Keratinocyte (primary cell): Measurements from ENCODE around the gene RANBP10. TPM values are rescaled to one million over a fixed set of nuclear protein-coding genes. Genes with fewer than 3 reads are reported as not detected.

Source experiments
- DNase-seq: peaks from one replicate; pipeline ENCODE4 v3.0.0-alpha.2; 2011; ENCODE audit warnings: low read depth, missing footprints, low spot score
- FAIRE-seq: peaks from 2 replicates; lab custom pipeline; 2011; peaks lifted over from hg19 to GRCh38; lab: Jason Lieb, UNC
- H2AFZ ChIP-seq: 2 replicates; pipeline ENCODE4 v1.6.0; 2012; ENCODE audit warnings: low read length, control low read depth, inconsistent platforms; ENCODE audit not compliant: control insufficient read depth
- H3K27ac ChIP-seq: 2 replicates; pipeline ENCODE4 v1.5.1; 2011; ENCODE audit warnings: low read length; ENCODE audit not compliant: control insufficient read depth, insufficient read depth
- H3K27me3 ChIP-seq: 3 replicates; pipeline ENCODE4 v1.6.0; 2011; ENCODE audit warnings: low read length; ENCODE audit not compliant: control insufficient read depth, insufficient read depth; ENCODE audit errors: extremely low read depth
- H3K36me3 ChIP-seq, 2 experiments: 2 replicates in 1 of 2; 3 replicates in 1 of 2; pipeline ENCODE4 v1.5.1; 2011; ENCODE audit warnings: low read length in 2 of 2, mild to moderate bottlenecking in 1 of 2; ENCODE audit not compliant: control insufficient read depth in 2 of 2, insufficient read depth in 2 of 2; ENCODE audit errors: extremely low read depth in 1 of 2
- H3K4me1 ChIP-seq: 3 replicates; pipeline ENCODE4 v1.5.1; 2011; ENCODE audit warnings: low read length; ENCODE audit not compliant: control insufficient read depth, insufficient read depth; ENCODE audit errors: extremely low read depth
- H3K4me2 ChIP-seq: 3 replicates; pipeline ENCODE4 v1.6.0; 2011; ENCODE audit warnings: low read depth, low read length; ENCODE audit not compliant: control insufficient read depth, insufficient read depth; ENCODE audit errors: extremely low read depth
- H3K4me3 ChIP-seq, 3 experiments: fragments of 200-600 bp in 1 of 3; sonication (generic) in 1 of 3; 2 replicates in 2 of 3; 3 replicates in 1 of 3; pipeline ENCODE4 v1.5.1; 2011 to 2016; ENCODE audit warnings: low read length in 3 of 3, mild to moderate bottlenecking in 3 of 3, control low read depth in 2 of 3, inconsistent platforms in 1 of 3, low read depth in 1 of 3, mixed read lengths in 1 of 3, mixed run types in 1 of 3, moderate library complexity in 1 of 3; ENCODE audit not compliant: control insufficient read depth in 2 of 3, insufficient read depth in 2 of 3; ENCODE audit errors: extremely low read depth in 1 of 3
- H3K79me2 ChIP-seq: 2 replicates; pipeline ENCODE4 v1.6.0; 2012; ENCODE audit warnings: low read length; ENCODE audit not compliant: control insufficient read depth, insufficient read depth
- H3K9ac ChIP-seq: 3 replicates; pipeline ENCODE4 v1.6.0; 2011; ENCODE audit warnings: low read length; ENCODE audit not compliant: control insufficient read depth, insufficient read depth; ENCODE audit errors: extremely low read depth
- H3K9me1 ChIP-seq: 3 replicates; pipeline ENCODE4 v1.6.0; 2011; ENCODE audit warnings: low read length; ENCODE audit not compliant: control insufficient read depth, insufficient read depth; ENCODE audit errors: extremely low read depth
- H3K9me3 ChIP-seq: 2 replicates; pipeline ENCODE4 v1.5.1; 2012; ENCODE audit warnings: low read depth, low read length; ENCODE audit not compliant: control insufficient read depth
- H4K20me1 ChIP-seq: 3 replicates; pipeline ENCODE4 v1.6.0; 2011; ENCODE audit warnings: low read length; ENCODE audit not compliant: control insufficient read depth, insufficient read depth; ENCODE audit errors: extremely low read depth
- EZH2 ChIP-seq: IDR thresholded peaks from one replicate; pipeline ENCODE4 v1.6.1; 2012; ENCODE audit warnings: inconsistent platforms, mild to moderate bottlenecking, low read length, moderate library complexity
- dilution Hi-C: fragments of 300-500 bp; cut with MboI; formaldehyde crosslinking; loops from one replicate; pipeline ENCODE4 v1.7.0; 2020; ENCODE audit warnings: low sequenced_read_pairs; ENCODE audit not compliant: extremely low pct_ligation_motif_present
- polyA plus RNA-seq, 5 experiments: library from polyadenylated mRNA; depleted of rRNA in 3 of 5; stranded (reverse) in 3 of 5; stranded (forward) in 1 of 5; unstranded in 1 of 5; fragments of >200 nt; gene quantifications; 1 replicate in 1 of 5; 2 replicates in 3 of 5; 3 replicates in 1 of 5; pipeline versions ENCODE4 v1.2.1 to v1.2.3, GENCODE V29; 2011 to 2012; ENCODE audit warnings: missing spikeins in 2 of 5, low read depth in 1 of 5, low replicate concordance in 1 of 5
- TF ChIP-seq, protein P1 (sequence below), 3 experiments: IDR thresholded peaks in 1 of 3; conservative IDR thresholded peaks in 1 of 3; optimal IDR thresholded peaks in 1 of 3; 2 replicates in 2 of 3; 3 replicates in 1 of 3; pipeline versions ENCODE3 to v1.5.1; 2011; ENCODE audit warnings: low read length in 3 of 3, mild to moderate bottlenecking in 3 of 3, moderate library complexity in 2 of 3, control low read depth in 1 of 3, inconsistent platforms in 1 of 3; ENCODE audit not compliant: insufficient read depth in 2 of 3; ENCODE audit errors: extremely low read depth in 1 of 3

RANBP10 gene
- polyA plus RNA-seq, 1 donor (not counting 4 experiments of a cell fraction or from before 2014, with no cell fraction given) = 9.5 TPM

DNA sequence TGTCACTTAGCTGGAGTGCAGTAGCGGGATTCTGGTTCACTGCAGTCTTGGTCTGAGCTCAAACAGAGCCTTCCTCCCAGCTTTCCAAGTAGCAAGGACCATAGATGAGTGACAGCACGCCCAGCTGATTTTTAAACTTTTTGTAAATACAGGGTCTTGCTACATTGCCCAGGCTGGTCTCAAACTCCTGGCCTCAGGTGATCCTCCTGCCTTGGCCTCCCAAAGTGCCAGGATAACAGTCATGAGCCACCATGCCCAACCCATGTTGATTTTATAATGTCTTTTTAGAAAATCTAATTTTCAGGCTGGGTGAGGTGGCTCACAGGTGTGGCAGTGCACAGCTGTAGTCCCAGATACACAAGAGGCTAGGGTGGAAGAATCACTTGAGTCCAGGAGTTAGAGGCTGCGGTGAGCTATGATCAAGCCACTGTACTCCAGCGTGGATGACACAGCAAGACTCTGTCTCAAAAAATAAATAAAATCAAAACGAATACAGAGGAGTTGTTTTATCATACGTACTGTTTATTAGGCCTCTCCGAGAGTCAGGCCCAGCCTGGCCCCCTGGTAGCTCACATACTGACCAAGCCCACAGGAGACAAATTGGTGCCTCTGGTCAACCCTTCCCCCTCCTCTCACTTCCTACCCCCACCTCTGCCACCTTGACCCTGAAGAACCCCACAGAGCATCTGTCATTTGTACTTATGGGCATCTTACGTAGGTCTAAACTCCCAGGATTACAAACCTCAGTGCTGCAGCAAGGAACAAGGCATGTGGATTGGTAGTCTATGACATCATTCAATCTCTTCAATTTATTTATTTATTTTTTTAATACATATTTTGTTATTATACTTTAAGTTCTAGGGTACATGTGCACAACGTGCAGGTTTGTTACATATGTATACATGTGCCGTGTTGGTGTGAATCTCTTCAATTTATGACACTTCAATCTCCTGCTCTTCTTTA, 126.1 kb downstream of the RANBP10 start:
- Histone ChIP-seq H3K4me2 (no peak overlapping the region), H3K9ac (no peak overlapping the region), H3K9me1 (no peaks in the 10 kb centered on the region), H3K27ac (no peak overlapping the region), H3K27me3 (no peaks in the 10 kb centered on the region), H3K9me3 (no peaks in the 10 kb centered on the region), H3K79me2 (no peaks in the 10 kb centered on the region), H2AFZ (no peak overlapping the region), H4K20me1 (no peaks in the 10 kb centered on the region), H3K36me3 (peaks cover under 1 to 5% of the 10 kb centered on the region in 2 experiments), H3K4me3 (no peak overlapping the region), H3K4me1 (peaks cover 14% of the 10 kb centered on the region)
- dilution Hi-C loops = no loop called here
- TF ChIP-seq EZH2 = no peak
- TF ChIP-seq, protein P1, sequence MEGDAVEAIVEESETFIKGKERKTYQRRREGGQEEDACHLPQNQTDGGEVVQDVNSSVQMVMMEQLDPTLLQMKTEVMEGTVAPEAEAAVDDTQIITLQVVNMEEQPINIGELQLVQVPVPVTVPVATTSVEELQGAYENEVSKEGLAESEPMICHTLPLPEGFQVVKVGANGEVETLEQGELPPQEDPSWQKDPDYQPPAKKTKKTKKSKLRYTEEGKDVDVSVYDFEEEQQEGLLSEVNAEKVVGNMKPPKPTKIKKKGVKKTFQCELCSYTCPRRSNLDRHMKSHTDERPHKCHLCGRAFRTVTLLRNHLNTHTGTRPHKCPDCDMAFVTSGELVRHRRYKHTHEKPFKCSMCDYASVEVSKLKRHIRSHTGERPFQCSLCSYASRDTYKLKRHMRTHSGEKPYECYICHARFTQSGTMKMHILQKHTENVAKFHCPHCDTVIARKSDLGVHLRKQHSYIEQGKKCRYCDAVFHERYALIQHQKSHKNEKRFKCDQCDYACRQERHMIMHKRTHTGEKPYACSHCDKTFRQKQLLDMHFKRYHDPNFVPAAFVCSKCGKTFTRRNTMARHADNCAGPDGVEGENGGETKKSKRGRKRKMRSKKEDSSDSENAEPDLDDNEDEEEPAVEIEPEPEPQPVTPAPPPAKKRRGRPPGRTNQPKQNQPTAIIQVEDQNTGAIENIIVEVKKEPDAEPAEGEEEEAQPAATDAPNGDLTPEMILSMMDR (optimal IDR thresholded peaks at IDR 0.05 in 1 of 3, IDR thresholded peaks at IDR 0.05 in 1 of 3, conservative IDR thresholded peaks at IDR 0.05 in 1 of 3; ENCODE audit: extremely low read depth in 1 of 3, insufficient read depth in 2 of 3, low read length in 3 of 3) = no peak
- DNase-seq = no peak
- FAIRE-seq = no peak

DNA sequence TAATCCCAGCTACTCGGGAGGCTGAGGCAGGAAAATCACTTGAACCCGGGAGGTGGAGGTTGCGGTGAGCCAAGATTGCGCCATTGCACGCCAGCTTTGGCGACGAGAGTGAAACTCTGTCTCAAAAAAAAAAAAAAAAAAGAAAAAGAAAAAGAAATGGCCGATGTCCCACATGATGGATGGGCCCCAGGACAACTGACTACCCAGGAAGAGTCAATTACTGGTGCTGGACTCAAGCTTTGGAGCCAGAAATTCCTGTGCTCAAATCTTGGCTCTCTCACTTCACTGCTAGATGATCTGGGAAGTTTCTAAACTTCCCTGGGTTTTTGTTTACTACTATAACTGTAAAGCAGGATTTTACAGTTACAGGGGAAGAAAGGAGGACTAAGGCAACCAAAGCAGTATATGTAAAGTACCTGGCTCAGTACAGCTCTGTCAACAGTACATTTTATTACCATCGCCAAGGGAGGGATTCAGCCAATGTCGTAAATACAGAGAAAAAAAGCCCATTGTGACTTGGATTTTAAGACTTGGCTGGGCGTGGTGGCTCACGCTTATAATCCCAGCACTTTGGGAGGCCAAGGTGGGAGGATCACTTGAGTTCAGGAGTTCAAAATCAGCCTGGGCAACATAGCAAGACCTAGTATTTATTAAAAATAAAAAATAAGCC, 127.9 kb downstream of the RANBP10 start:
- Histone ChIP-seq H3K4me2 (no peak overlapping the region), H3K4me3 (no peak overlapping the region), H3K9ac (no peak overlapping the region), H3K9me1 (no peaks in the 10 kb centered on the region), H4K20me1 (no peaks in the 10 kb centered on the region), H3K36me3 (peaks cover 0 to 8% of the 10 kb centered on the region in 2 experiments), H2AFZ (no peak overlapping the region), H3K27ac (no peak overlapping the region), H3K79me2 (no peaks in the 10 kb centered on the region), H3K9me3 (no peaks in the 10 kb centered on the region), H3K27me3 (no peaks in the 10 kb centered on the region), H3K4me1 (peaks cover 10% of the 10 kb centered on the region)
- TF ChIP-seq EZH2 = no peak
- TF ChIP-seq, protein P1 (optimal IDR thresholded peaks at IDR 0.05 in 1 of 3, IDR thresholded peaks at IDR 0.05 in 1 of 3, conservative IDR thresholded peaks at IDR 0.05 in 1 of 3; ENCODE audit: extremely low read depth in 1 of 3, insufficient read depth in 2 of 3, low read length in 3 of 3) = no peak
- DNase-seq = no peak
- no peak for FAIRE-seq
- dilution Hi-C loops = no loop called here
